Fibroblast of skin of abdomen (primary cell): ENCODE data around the gene LYPD1.

Experiments
- DNase-seq: peaks from one replicate; pipeline ENCODE4 v3.0.0-alpha.2; 2013

LYPD1 gene

GRCh38 chr2:132595186-132595585 is 74.8 kb downstream of the LYPD1 start:
- DNase-seq: no peak
